Measurements from ENCODE around the gene SFXN5. TPM values are rescaled to one million over a fixed set of nuclear protein-coding genes. Genes with fewer than 3 reads are reported as not detected.

Gene SFXN5
- total RNA-seq, 1 experiment from 2014 or later = 11.3 TPM

DNA sequence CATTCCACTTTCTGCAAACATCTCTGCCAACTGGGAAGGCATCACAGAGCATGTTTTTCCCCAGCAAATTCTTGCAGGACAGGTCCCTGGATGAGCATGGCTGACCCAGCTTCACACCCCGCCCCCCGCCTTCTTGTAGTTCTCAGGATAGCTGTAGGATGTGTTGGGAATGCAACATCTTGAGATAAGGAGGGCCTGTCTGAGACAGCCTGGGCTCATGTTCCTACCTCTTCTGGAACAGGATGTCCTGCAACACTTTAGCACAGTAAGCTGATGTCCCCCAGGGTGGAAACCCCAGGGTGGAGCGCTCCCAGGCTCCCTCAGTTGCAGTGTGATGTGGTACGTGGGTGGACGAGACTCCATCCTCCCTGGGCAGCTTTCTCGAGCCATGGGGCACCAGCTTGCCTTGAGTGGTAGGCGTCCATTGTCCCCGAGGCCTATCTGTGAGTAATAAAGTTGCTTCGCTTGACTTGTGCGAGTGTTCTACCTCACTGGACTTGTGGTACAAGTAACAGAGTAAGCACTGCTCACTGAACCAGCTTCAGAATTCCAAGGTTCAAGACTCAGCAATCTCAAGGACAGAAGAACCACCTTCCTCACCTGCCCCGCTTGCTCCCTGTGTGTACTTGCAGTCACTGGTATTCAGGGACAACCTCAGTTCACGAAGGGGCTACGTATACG is 105.6 kb downstream of the SFXN5 start:
- H3K4me1 Mint-ChIP-seq (ENCODE audit: low read depth, unreplicated experiment) = no peaks in the 10 kb centered on the region
- no peaks in the 10 kb centered on the region for H3K27me3 Mint-ChIP-seq (ENCODE audit: unreplicated experiment)
- H3K36me3 Mint-ChIP-seq (ENCODE audit: insufficient read depth, unreplicated experiment) = no peaks in the 10 kb centered on the region
- intact Hi-C loops (cut with micrococcal nuclease; ENCODE audit: unreplicated experiment) = no loop called here
- DNase-seq = no peak
- TF ChIP-seq, protein P1, sequence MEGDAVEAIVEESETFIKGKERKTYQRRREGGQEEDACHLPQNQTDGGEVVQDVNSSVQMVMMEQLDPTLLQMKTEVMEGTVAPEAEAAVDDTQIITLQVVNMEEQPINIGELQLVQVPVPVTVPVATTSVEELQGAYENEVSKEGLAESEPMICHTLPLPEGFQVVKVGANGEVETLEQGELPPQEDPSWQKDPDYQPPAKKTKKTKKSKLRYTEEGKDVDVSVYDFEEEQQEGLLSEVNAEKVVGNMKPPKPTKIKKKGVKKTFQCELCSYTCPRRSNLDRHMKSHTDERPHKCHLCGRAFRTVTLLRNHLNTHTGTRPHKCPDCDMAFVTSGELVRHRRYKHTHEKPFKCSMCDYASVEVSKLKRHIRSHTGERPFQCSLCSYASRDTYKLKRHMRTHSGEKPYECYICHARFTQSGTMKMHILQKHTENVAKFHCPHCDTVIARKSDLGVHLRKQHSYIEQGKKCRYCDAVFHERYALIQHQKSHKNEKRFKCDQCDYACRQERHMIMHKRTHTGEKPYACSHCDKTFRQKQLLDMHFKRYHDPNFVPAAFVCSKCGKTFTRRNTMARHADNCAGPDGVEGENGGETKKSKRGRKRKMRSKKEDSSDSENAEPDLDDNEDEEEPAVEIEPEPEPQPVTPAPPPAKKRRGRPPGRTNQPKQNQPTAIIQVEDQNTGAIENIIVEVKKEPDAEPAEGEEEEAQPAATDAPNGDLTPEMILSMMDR (IDR thresholded peaks at IDR 0.05; ENCODE audit: unreplicated experiment) = no peak
- H3K27ac Mint-ChIP-seq (ENCODE audit: unreplicated experiment) = no peak overlapping the region
- CTCF ChIA-PET = interaction anchor here (1.7 kb wide), 1 partner anchor 72 kb away, joined by 4 read pairs; no protein-coding TSS in a partner anchor
- no TSS peak for BruUV-seq (replicated peaks)
- no peaks in the 10 kb centered on the region for H3K9me3 Mint-ChIP-seq (ENCODE audit: low read depth, unreplicated experiment)
- H3K4me3 Mint-ChIP-seq (ENCODE audit: low read depth, unreplicated experiment) = no peak overlapping the region

DNA sequence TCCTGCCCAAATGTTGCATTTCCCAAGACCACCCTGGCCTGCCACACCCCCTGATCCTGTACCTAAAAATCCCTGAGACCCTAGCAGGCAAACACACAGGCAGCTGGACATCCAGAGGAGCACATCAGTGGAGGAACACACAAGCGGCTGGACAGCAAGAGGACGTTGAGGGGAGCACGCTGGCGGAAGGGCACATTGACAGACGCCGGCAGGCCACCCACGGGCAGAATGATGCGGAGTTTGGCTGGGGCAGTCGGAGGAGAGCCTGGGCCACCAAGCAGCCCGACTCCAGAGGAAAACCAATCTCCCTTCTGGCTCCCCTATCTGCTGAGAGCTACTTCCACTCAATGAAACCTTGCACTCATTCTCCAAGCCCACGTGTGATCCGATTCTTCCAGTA is 106.5 kb downstream of the SFXN5 start:
- no peaks in the 10 kb centered on the region for H3K4me1 Mint-ChIP-seq (ENCODE audit: low read depth, unreplicated experiment)
- H3K9me3 Mint-ChIP-seq (ENCODE audit: low read depth, unreplicated experiment) = no peaks in the 10 kb centered on the region
- CTCF ChIA-PET = no interaction called here
- no TSS peak for BruUV-seq (replicated peaks)
- TF ChIP-seq, protein P1 (IDR thresholded peaks at IDR 0.05; ENCODE audit: unreplicated experiment) = no peak
- no peak overlapping the region for H3K27ac Mint-ChIP-seq (ENCODE audit: unreplicated experiment)
- no peak for DNase-seq
- intact Hi-C loops (cut with micrococcal nuclease; ENCODE audit: unreplicated experiment) = no loop called here
- H3K36me3 Mint-ChIP-seq (ENCODE audit: insufficient read depth, unreplicated experiment) = no peaks in the 10 kb centered on the region
- H3K27me3 Mint-ChIP-seq (ENCODE audit: unreplicated experiment) = no peaks in the 10 kb centered on the region
- no peak overlapping the region for H3K4me3 Mint-ChIP-seq (ENCODE audit: low read depth, unreplicated experiment)

DNA sequence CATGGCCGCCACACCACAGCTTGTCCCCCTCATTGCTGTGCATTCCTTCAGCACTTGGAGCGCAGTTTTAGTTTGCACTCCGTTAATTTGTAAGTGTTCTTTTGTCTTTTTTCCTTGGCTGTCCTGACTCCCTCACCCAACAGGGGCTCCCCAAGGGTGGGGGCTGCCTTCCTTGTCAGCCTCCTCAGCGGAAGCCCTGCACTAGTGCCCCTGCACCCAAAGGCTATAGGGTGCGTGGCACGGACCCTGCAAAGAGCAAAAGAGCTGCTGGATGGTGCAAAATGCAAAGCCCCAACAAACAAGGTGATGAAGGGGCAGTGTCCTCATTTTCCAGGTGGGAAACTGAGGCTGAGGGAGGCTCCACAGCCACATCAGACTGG is 107.4 kb downstream of the SFXN5 start:
- intact Hi-C loops (cut with micrococcal nuclease; ENCODE audit: unreplicated experiment) = no loop called here
- Mint-ChIP-seq H3K27me3 (ENCODE audit: unreplicated experiment) (no peaks in the 10 kb centered on the region), H3K9me3 (ENCODE audit: low read depth, unreplicated experiment) (no peaks in the 10 kb centered on the region), H3K27ac (ENCODE audit: unreplicated experiment) (no peak overlapping the region), H3K4me1 (ENCODE audit: low read depth, unreplicated experiment) (no peaks in the 10 kb centered on the region), H3K4me3 (ENCODE audit: low read depth, unreplicated experiment) (no peak overlapping the region), H3K36me3 (ENCODE audit: insufficient read depth, unreplicated experiment) (no peaks in the 10 kb centered on the region)
- CTCF ChIA-PET = no interaction called here
- TF ChIP-seq, protein P1 (IDR thresholded peaks at IDR 0.05; ENCODE audit: unreplicated experiment) = no peak
- BruUV-seq (replicated peaks) = no TSS peak
- DNase-seq = no peak

DNA sequence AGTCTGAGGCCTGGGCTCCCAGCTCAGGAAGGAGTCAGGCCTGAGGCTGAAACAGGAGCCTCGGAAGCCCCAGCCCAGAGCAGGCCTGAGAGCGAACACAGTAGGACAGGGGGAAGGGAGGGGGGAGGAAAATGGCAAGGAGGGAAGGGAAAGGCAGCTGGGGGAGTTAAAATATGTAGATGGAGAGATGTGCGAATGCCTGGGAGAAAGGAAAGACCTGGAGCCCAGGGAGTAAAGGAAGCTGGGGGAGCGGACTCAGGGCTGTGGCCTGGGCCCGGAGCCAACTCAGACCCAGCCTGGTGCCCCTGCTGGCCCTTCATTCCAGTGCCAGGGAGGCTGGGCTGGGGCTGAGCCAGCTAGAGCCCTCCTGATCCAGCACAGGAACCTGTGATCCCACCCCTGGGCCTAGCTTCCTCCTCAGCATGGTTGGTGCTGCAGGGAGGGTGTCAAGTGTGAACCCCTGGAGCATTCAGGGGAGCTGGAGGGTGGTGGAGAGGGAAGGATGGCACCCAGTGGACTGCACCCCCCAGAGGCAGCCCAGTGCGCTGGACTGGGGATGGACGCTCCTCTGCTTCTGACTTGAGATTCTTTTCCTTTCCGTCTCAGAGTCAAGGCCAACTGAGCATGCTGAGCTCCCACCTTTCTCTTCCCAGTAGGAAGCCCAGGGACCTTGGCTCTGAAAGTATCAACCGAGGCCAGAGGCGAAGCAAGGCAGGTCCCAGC is 107.9 kb downstream of the SFXN5 start:
- H3K27ac Mint-ChIP-seq (ENCODE audit: unreplicated experiment) = no peak overlapping the region
- CTCF ChIA-PET = no interaction called here

More for the DNA sequence above, 107.9 kb downstream of the SFXN5 start:
- Mint-ChIP-seq H3K27me3 (ENCODE audit: unreplicated experiment) (no peaks in the 10 kb centered on the region), H3K4me3 (ENCODE audit: low read depth, unreplicated experiment) (no peak overlapping the region), H3K4me1 (ENCODE audit: low read depth, unreplicated experiment) (no peaks in the 10 kb centered on the region), H3K9me3 (ENCODE audit: low read depth, unreplicated experiment) (no peaks in the 10 kb centered on the region), H3K36me3 (ENCODE audit: insufficient read depth, unreplicated experiment) (no peaks in the 10 kb centered on the region)
- TF ChIP-seq, protein P1 (IDR thresholded peaks at IDR 0.05; ENCODE audit: unreplicated experiment) = no peak
- no TSS peak for BruUV-seq (replicated peaks)
- intact Hi-C loops (cut with micrococcal nuclease; ENCODE audit: unreplicated experiment) = no loop called here
- DNase-seq = no peak
